GM12878 (cell line): ENCODE data around the gene NCAM1. TPM values are rescaled to one million over a fixed set of nuclear protein-coding genes. Genes with fewer than 3 reads are reported as not detected.

Experiments
- BHLHE40 ChIP-seq, 2 experiments: fragments of 450-650 bp in 1 of 2; IDR thresholded peaks; 2 replicates each; pipeline ENCODE4 v1.6.1; 2011 to 2017; ENCODE audit warnings: low read depth in 2 of 2, borderline replicate concordance in 1 of 2, improper control_type of control experiment in 1 of 2, low read length in 1 of 2, mild to moderate bottlenecking in 1 of 2
- CBFB ChIP-seq: IDR thresholded peaks from 2 replicates; pipeline ENCODE4 v1.6.1; 2016; ENCODE audit warnings: antibody characterized with exemption, low read depth
- CBX5 ChIP-seq: sonication (generic); IDR thresholded peaks from 2 replicates; pipeline ENCODE4 v1.6.1; 2016; ENCODE audit warnings: low read depth, moderate library complexity, mild to moderate bottlenecking, inconsistent platforms
- CREM ChIP-seq: IDR thresholded peaks from 2 replicates; pipeline ENCODE4 v1.6.1; 2014; ENCODE audit warnings: antibody characterized with exemption, low read depth
- E2F4 ChIP-seq: IDR thresholded peaks from 2 replicates; pipeline ENCODE4 v1.6.1; 2012; ENCODE audit warnings: low read depth, low read length, improper control_type of control experiment
- EZH2 ChIP-seq: IDR thresholded peaks from 2 replicates; pipeline ENCODE4 v1.6.1; 2012; ENCODE audit warnings: low read depth, mild to moderate bottlenecking, control low read depth, inconsistent platforms, low read length, borderline replicate concordance; ENCODE audit not compliant: control insufficient read depth
- FOXM1 ChIP-seq: IDR thresholded peaks from 2 replicates; pipeline ENCODE4 v1.6.1; 2012; ENCODE audit warnings: low read depth, mild to moderate bottlenecking, inconsistent platforms, low read length, moderate library complexity
- HSF1 ChIP-seq: fragments of 150-350 bp; IDR thresholded peaks from 2 replicates; pipeline ENCODE4 v1.6.1; 2014; ENCODE audit warnings: mild to moderate bottlenecking, low read depth, low read length
- IKZF1 ChIP-seq: fragments of 450-650 bp; conservative IDR thresholded peaks from 2 replicates; pipeline ENCODE4 v1.6.1; 2017; ENCODE audit warnings: antibody characterized with exemption, mild to moderate bottlenecking
- IRF5 ChIP-seq: fragments of 450-650 bp; IDR thresholded peaks from 2 replicates; pipeline ENCODE4 v1.6.1; 2017; ENCODE audit warnings: borderline replicate concordance
- JUND ChIP-seq: IDR thresholded peaks from 2 replicates; pipeline ENCODE4 v1.6.1; 2012; ENCODE audit warnings: low read depth, mild to moderate bottlenecking, low read length, improper control_type of control experiment, moderate library complexity
- MXI1 ChIP-seq: fragments of 150-350 bp; IDR thresholded peaks from 2 replicates; pipeline ENCODE4 v1.6.1; 2011; ENCODE audit warnings: low read depth, mild to moderate bottlenecking, inconsistent platforms, low read length, improper control_type of control experiment
- POU2F2 ChIP-seq: IDR thresholded peaks from 3 replicates; pipeline ENCODE4 v1.6.1; 2011; ENCODE audit warnings: low read depth, mild to moderate bottlenecking, low read length, borderline replicate concordance
- RELB ChIP-seq: fragments of 450-650 bp; IDR thresholded peaks from 2 replicates; pipeline ENCODE4 v1.6.1; 2017; ENCODE audit warnings: low read depth, mild to moderate bottlenecking, moderate library complexity
- REST ChIP-seq: IDR thresholded peaks from 2 replicates; pipeline ENCODE4 v1.6.1; 2012; ENCODE audit warnings: mild to moderate bottlenecking, low read depth, low read length
- RUNX3 ChIP-seq: IDR thresholded peaks from 2 replicates; pipeline ENCODE4 v1.6.1; 2012; ENCODE audit warnings: low read length, inconsistent platforms
- SMC3 ChIP-seq: IDR thresholded peaks from 2 replicates; pipeline ENCODE4 v1.6.1; 2011; ENCODE audit warnings: low read length, improper control_type of control experiment, borderline replicate concordance
- STAT1 ChIP-seq: fragments of 450-650 bp; conservative IDR thresholded peaks from 2 replicates; pipeline ENCODE4 v1.6.1; 2014; ENCODE audit warnings: antibody characterized with exemption, mild to moderate bottlenecking
- ZNF207 ChIP-seq: fragments of 450-650 bp; IDR thresholded peaks from 2 replicates; pipeline ENCODE4 v1.6.1; 2014; ENCODE audit warnings: antibody characterized with exemption, mild to moderate bottlenecking, borderline replicate concordance
- polyA plus RNA-seq, 11 experiments: library from polyadenylated mRNA; depleted of rRNA in 4 of 11; unstranded in 6 of 11; stranded (reverse) in 5 of 11; fragments of >200 nt; fragmentation: Nextera tagmentation in 4 of 11; fragmentation: Illumina TruSeq in 1 of 11; extraction: Ambion mirVana in 4 of 11; extraction: Trizol in 1 of 11; gene quantifications; 1 replicate in 1 of 11; 2 replicates in 10 of 11; pipeline versions ENCODE4 v1.2.1 to v1.2.3, GENCODE V29; 2011 to 2016; ENCODE audit warnings: inconsistent platforms in 2 of 11, missing spikeins in 2 of 11, low read depth in 1 of 11
- total RNA-seq, 4 experiments: library from RNA; depleted of rRNA in 3 of 4; stranded (reverse); fragments of >200 nt in 3 of 4; fragmentation: Illumina TruSeq in 1 of 4; extraction: Trizol in 1 of 4; gene quantifications; 2 replicates each; pipeline versions ENCODE4 v1.2.1 to v1.2.3, GENCODE V29; 2013 to 2021

The NCAM1 gene
- total and polyA plus RNA-seq, 10 of the 15 experiments (the other 5 are each of a cell fraction or from before 2014, with no cell fraction given) = 0.10 to 0.23 (median 0.11) TPM; not detected in 7

- TF ChIP-seq RELB = peak; percentile 62; the same call in 1 of the 2 replicates
- peak; percentile 49 to 50; a peak in 3 of 4 replicates for TF ChIP-seq BHLHE40 (IDR thresholded peaks at IDR 0.05; ENCODE audit: borderline replicate concordance in 1 of 2, low read depth in 2 of 2, low read length in 1 of 2)
- TF ChIP-seq ZNF207 = peak; percentile 69; the same call in 1 of the 2 replicates
- no peak for TF ChIP-seq EZH2
- TF ChIP-seq MXI1 = peak; percentile 24; the same call in 1 of the 2 replicates
- no peak for TF ChIP-seq JUND
- no peak for TF ChIP-seq SMC3
- TF ChIP-seq CBFB = peak; percentile 29; the same call in 1 of the 2 replicates
- peak; percentile 60 for TF ChIP-seq RUNX3
- TF ChIP-seq REST = no peak
- no peak for TF ChIP-seq IRF5
- TF ChIP-seq FOXM1 = no peak
- 0 out of 2 replicates have a peak, but pooled peaks have one; percentile 25 for TF ChIP-seq STAT1
- no peak for TF ChIP-seq HSF1
- peak; percentile 23; the same call in 1 of the 2 replicates for TF ChIP-seq CREM
- peak; percentile 75 for TF ChIP-seq IKZF1
- TF ChIP-seq CBX5 = no peak
- peak; percentile 76; the same call in 1 of the 2 replicates for TF ChIP-seq E2F4
- TF ChIP-seq POU2F2 = peak; percentile 35; the same call in 1 of the 3 replicates
Observed at GRCh38 chr11:113314389-113315301, 353.4 kb downstream of the NCAM1 start, which contains the start of gene TTC12 (continued).
